Measurements from ENCODE around the gene SAMD14. TPM values are rescaled to one million over a fixed set of nuclear protein-coding genes. Genes with fewer than 3 reads are reported as not detected.
A peak's percentile ranks its signal among the peaks of the same experiment; 100 is the strongest.

SAMD14 gene
- total and polyA plus RNA-seq, 2 of the 4 experiments (the other 2 are of a cell fraction), result 1.4 to 6.2 TPM

DNA sequence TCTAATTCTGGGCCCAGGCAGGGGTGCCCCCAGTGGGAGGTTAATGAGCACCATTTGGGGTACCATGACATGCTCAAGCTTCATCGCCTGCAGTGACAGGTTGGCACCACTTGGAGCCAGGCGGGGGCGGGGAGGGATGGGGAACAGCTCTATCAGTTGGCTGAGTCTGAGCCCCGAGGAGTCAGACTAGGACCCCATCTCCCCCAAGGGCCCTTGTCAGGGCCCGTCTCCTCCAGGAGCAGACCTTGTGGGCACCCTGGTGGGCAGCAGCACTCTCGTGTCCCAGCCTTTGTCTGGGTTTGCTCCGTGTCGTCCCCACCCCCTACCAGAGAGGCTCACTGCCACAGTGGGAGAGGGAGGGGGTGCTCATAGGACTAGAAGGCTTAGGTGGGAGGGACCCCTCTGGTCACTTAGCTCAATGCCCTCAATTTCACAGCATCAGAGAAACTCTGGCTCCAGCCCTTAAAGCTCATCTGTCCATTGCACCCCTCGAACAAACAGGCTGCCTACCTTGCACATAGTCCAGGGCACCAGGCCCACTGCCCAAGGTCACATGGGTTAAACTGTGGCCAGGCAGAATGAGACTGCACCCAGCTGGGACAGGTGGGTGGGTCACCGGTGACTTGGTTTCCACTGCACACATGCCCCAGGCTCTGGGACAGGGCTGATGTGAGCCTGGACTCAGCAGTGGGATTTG is 16.4 kb upstream of the SAMD14 start:
- H2BK20ac ChIP-seq (ENCODE audit: low read depth, low read length), result no peak overlapping the region
- in situ Hi-C loops (cut with MboI; ENCODE audit: low sequenced_read_pairs) (no loop called here), dilution Hi-C loops (cut with HindIII; ENCODE audit: low sequenced_read_pairs, unreplicated experiment) (no loop called here), intact Hi-C loops (cut with micrococcal nuclease) (no loop called here)
- no peak overlapping the region for H4K5ac ChIP-seq (ENCODE audit: low read depth, low read length)
- peak overlapping the region; percentile 96 for H3K4me2 ChIP-seq (ENCODE audit: low read depth, low read length)
- peaks cover 9 to 74% of the 10 kb centered on the region in 2 experiments for H3K79me1 ChIP-seq (ENCODE audit: low read depth in 1 of 2, low read length in 2 of 2)
- DNase-seq, result no peak
- no peak for ATAC-seq (ENCODE audit: low read depth)
- H3K9ac ChIP-seq (ENCODE audit: low read depth, low read length), result peak overlapping the region; percentile 20; the same call in 1 of the 2 replicates
- no peaks in the 10 kb centered on the region for H3K27me3 ChIP-seq (ENCODE audit: control insufficient read depth, insufficient read depth, low read length)
- H3K14ac ChIP-seq (replicated peaks; ENCODE audit: low read depth, low read length), result peak overlapping the region; percentile 65
- H2BK5ac ChIP-seq (ENCODE audit: low read depth, low read length, poor library complexity, severe bottlenecking), result no peak overlapping the region
- H3K36me3 ChIP-seq (ENCODE audit: control insufficient read depth, insufficient read depth, low read length), result peaks cover 38% of the 10 kb centered on the region
- peaks cover 2% of the 10 kb centered on the region; the same call in 1 of the 2 replicates for H3K9me1 ChIP-seq (ENCODE audit: insufficient read depth, low read length)
- H2AFZ ChIP-seq (replicated peaks; ENCODE audit: low read length, poor library complexity), result peak overlapping the region; percentile 33
- CTCF ChIA-PET, result interaction anchor here (1.3 kb wide), 1 partner anchor 15 kb away, joined by 6 read pairs; no protein-coding TSS in a partner anchor
- BruUV-seq (replicated peaks), result no TSS peak
- peak overlapping the region; percentile 80 for H2AK9ac ChIP-seq (replicated peaks; ENCODE audit: low read depth, low read length, poor library complexity)
- peak overlapping the region; percentile 69 for H3K23ac ChIP-seq (ENCODE audit: low read depth, low read length)
- POLR2A ChIA-PET (ENCODE audit: unreplicated experiment), result no interaction called here
- peaks cover 22% of the 10 kb centered on the region for H3K4me1 ChIP-seq (ENCODE audit: control insufficient read depth, insufficient read depth, low read length)
- H3K4ac ChIP-seq (ENCODE audit: low read depth, low read length), result peak overlapping the region; percentile 52
- WGBS, 2 experiments (ENCODE audit: extremely low coverage in 2 of 2, insufficient read length in 1 of 2), result 87% methylated on average over 2 of the region's 10 CpGs; no CpG with 5 or more reads in 1 of the 2 experiments
- H2BK15ac ChIP-seq (ENCODE audit: low read depth, low read length), result no peak overlapping the region
- H4K8ac ChIP-seq (ENCODE audit: low read depth in 2 of 2, low read length in 2 of 2), result no peak overlapping the region
- no peak overlapping the region for H4K91ac ChIP-seq (ENCODE audit: insufficient read depth, low read depth, low read length)
- TF ChIP-seq FOS (IDR thresholded peaks at IDR 0.05; ENCODE audit: low read depth, low read length), result no peak
- no peak for TF ChIP-seq MAFK (IDR thresholded peaks at IDR 0.05; ENCODE audit: low read depth, low read length)
- TF ChIP-seq POLR2A (IDR thresholded peaks at IDR 0.05; ENCODE audit: low read depth, low read length), result no peak
- TF ChIP-seq, protein P1, sequence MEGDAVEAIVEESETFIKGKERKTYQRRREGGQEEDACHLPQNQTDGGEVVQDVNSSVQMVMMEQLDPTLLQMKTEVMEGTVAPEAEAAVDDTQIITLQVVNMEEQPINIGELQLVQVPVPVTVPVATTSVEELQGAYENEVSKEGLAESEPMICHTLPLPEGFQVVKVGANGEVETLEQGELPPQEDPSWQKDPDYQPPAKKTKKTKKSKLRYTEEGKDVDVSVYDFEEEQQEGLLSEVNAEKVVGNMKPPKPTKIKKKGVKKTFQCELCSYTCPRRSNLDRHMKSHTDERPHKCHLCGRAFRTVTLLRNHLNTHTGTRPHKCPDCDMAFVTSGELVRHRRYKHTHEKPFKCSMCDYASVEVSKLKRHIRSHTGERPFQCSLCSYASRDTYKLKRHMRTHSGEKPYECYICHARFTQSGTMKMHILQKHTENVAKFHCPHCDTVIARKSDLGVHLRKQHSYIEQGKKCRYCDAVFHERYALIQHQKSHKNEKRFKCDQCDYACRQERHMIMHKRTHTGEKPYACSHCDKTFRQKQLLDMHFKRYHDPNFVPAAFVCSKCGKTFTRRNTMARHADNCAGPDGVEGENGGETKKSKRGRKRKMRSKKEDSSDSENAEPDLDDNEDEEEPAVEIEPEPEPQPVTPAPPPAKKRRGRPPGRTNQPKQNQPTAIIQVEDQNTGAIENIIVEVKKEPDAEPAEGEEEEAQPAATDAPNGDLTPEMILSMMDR (conservative IDR thresholded peaks at IDR 0.05; ENCODE audit: low read depth, low read length), result no peak; the same call in 1 of the 2 replicates
- no peak for TF ChIP-seq RCOR1 (IDR thresholded peaks at IDR 0.05; ENCODE audit: insufficient replicate concordance, low read length)
- no peak for TF ChIP-seq CEBPB (IDR thresholded peaks at IDR 0.05; ENCODE audit: low read depth, low read length)
- no peak for TF ChIP-seq CHD1 (IDR thresholded peaks at IDR 0.05; ENCODE audit: low read depth, low read length)
- TF ChIP-seq NFE2L2 (IDR thresholded peaks at IDR 0.05; ENCODE audit: low read depth, low read length), result no peak
- no peak for TF ChIP-seq RFX5 (IDR thresholded peaks at IDR 0.05; ENCODE audit: low read depth, low read length)
- TF ChIP-seq, protein P2, sequence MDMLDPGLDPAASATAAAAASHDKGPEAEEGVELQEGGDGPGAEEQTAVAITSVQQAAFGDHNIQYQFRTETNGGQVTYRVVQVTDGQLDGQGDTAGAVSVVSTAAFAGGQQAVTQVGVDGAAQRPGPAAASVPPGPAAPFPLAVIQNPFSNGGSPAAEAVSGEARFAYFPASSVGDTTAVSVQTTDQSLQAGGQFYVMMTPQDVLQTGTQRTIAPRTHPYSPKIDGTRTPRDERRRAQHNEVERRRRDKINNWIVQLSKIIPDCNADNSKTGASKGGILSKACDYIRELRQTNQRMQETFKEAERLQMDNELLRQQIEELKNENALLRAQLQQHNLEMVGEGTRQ (IDR thresholded peaks at IDR 0.05; ENCODE audit: low read depth, low read length), result no peak
- no peak for TF ChIP-seq MAZ (IDR thresholded peaks at IDR 0.05; ENCODE audit: borderline replicate concordance, low read depth, low read length)
- TF ChIP-seq MXI1 (IDR thresholded peaks at IDR 0.05; ENCODE audit: borderline replicate concordance, low read depth, low read length), result no peak
- no peak for TF ChIP-seq BHLHE40 (IDR thresholded peaks at IDR 0.05; ENCODE audit: low read depth, low read length)
- TF ChIP-seq RAD21 (IDR thresholded peaks at IDR 0.05; ENCODE audit: low read length), result no peak
- H3K18ac ChIP-seq (ENCODE audit: low read depth, low read length), result no peak overlapping the region
- no peak overlapping the region for H2BK120ac ChIP-seq (ENCODE audit: low read depth, low read length)
- no peaks in the 10 kb centered on the region for H3K9me3 ChIP-seq (ENCODE audit: control insufficient read depth, insufficient read depth, low read length)
- no peak overlapping the region for H3K27ac ChIP-seq (ENCODE audit: insufficient read depth, low read length)
- H2AK5ac ChIP-seq (ENCODE audit: low read depth, low read length), result peak overlapping the region; percentile 50; the same call in 1 of the 2 replicates
- peaks cover 75% of the 10 kb centered on the region for H4K20me1 ChIP-seq (ENCODE audit: insufficient read depth, low read length)
- no peak overlapping the region for H3K56ac ChIP-seq (ENCODE audit: extremely low read depth, insufficient read depth, low read length)
- peak overlapping the region; percentile 86; the same call in 1 of the 2 replicates for H3K4me3 ChIP-seq (ENCODE audit: insufficient read depth, low read depth, low read length)
